ENCODE data around the gene TMEM41B. TPM values are rescaled to one million over a fixed set of nuclear protein-coding genes. Genes with fewer than 3 reads are reported as not detected.
"Not testable (repeated sequence)": the region's sequence is repeated elsewhere in the genome, so short reads cannot be mapped to it uniquely, and the experiment has no call there.

TMEM41B gene
- 48.7 and 57.4 TPM in 2 replicates for total RNA-seq

- TF ChIP-seq CTCF (IDR thresholded peaks at IDR 0.05; ENCODE audit: insufficient read depth, low read length, poor library complexity, severe bottlenecking), result no peak
- H3K27me3 ChIP-seq (ENCODE audit: control insufficient read depth, insufficient read depth, low read length), result no peaks in the 10 kb centered on the region
- H3K4me3 ChIP-seq (ENCODE audit: low read depth, low read length), result peak within 1 kb of the TSS; percentile 97
Measured at GRCh38 chr11:9314291-9315077, at the start of gene TMEM41B. TSS of gene TMEM41B (minus strand) at chr11:9314593. CDS start at chr11:9314441, 152 bp downstream.

GRCh38 chr11:9362393-9362863 is 48.0 kb upstream of the TMEM41B start:
- no peak for TF ChIP-seq CTCF (IDR thresholded peaks at IDR 0.05; ENCODE audit: insufficient read depth, low read length, poor library complexity, severe bottlenecking)
- no peaks in the 10 kb centered on the region for H3K36me3 ChIP-seq (ENCODE audit: control insufficient read depth, insufficient read depth, low read length)
- no peak for DNase-seq (ENCODE audit: low read depth)
- H3K27me3 ChIP-seq (ENCODE audit: control insufficient read depth, insufficient read depth, low read length), result no peaks in the 10 kb centered on the region
- no peak overlapping the region for H3K4me3 ChIP-seq (ENCODE audit: low read depth, low read length)

More at GRCh38 chr11:9314291-9315077, at the start of gene TMEM41B:
- DNase-seq (ENCODE audit: low read depth), result peak; percentile 97
- no peaks in the 10 kb centered on the region for H3K36me3 ChIP-seq (ENCODE audit: control insufficient read depth, insufficient read depth, low read length)

- not testable (repeated sequence) for H3K36me3 ChIP-seq (ENCODE audit: control insufficient read depth, insufficient read depth, low read length); H3K4me3 ChIP-seq (ENCODE audit: low read depth, low read length); DNase-seq (ENCODE audit: low read depth); H3K27me3 ChIP-seq (ENCODE audit: control insufficient read depth, insufficient read depth, low read length)
Measured at GRCh38 chr11:9360862-9361622, 46.6 kb upstream of the TMEM41B start.

- TF ChIP-seq CTCF (IDR thresholded peaks at IDR 0.05; ENCODE audit: insufficient read depth, low read length, poor library complexity, severe bottlenecking), result no peak
- Histone ChIP-seq H3K36me3 (ENCODE audit: control insufficient read depth, insufficient read depth, low read length) (no peaks in the 10 kb centered on the region), H3K4me3 (ENCODE audit: low read depth, low read length) (no peak overlapping the region), H3K27me3 (ENCODE audit: control insufficient read depth, insufficient read depth, low read length) (no peaks in the 10 kb centered on the region)
- DNase-seq (ENCODE audit: low read depth), result no peak
Measured at GRCh38 chr11:9357041-9357440, 42.6 kb upstream of the TMEM41B start.

GRCh38 chr11:9351321-9351881 is 37.0 kb upstream of the TMEM41B start:
- Histone ChIP-seq H3K4me3 (ENCODE audit: low read depth, low read length) (no peak overlapping the region), H3K36me3 (ENCODE audit: control insufficient read depth, insufficient read depth, low read length) (no peaks in the 10 kb centered on the region), H3K27me3 (ENCODE audit: control insufficient read depth, insufficient read depth, low read length) (no peaks in the 10 kb centered on the region)
- DNase-seq (ENCODE audit: low read depth), result no peak
- no peak for TF ChIP-seq CTCF (IDR thresholded peaks at IDR 0.05; ENCODE audit: insufficient read depth, low read length, poor library complexity, severe bottlenecking)

- not testable (repeated sequence) for H3K36me3 ChIP-seq (ENCODE audit: control insufficient read depth, insufficient read depth, low read length); H3K4me3 ChIP-seq (ENCODE audit: low read depth, low read length); H3K27me3 ChIP-seq (ENCODE audit: control insufficient read depth, insufficient read depth, low read length); DNase-seq (ENCODE audit: low read depth)
Measured at GRCh38 chr11:9347779-9348178, 33.4 kb upstream of the TMEM41B start.
